ENCODE data around the gene TMEM225B.
A peak's percentile ranks its signal among the peaks of the same experiment; 100 is the strongest.
"Not testable (repeated sequence)": the region's sequence is repeated elsewhere in the genome, so short reads cannot be mapped to it uniquely, and the experiment has no call there.

Gene TMEM225B, protein sequence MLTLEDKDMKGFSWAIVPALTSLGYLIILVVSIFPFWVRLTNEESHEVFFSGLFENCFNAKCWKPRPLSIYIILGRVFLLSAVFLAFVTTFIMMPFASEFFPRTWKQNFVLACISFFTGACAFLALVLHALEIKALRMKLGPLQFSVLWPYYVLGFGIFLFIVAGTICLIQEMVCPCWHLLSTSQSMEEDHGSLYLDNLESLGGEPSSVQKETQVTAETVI

DNA sequence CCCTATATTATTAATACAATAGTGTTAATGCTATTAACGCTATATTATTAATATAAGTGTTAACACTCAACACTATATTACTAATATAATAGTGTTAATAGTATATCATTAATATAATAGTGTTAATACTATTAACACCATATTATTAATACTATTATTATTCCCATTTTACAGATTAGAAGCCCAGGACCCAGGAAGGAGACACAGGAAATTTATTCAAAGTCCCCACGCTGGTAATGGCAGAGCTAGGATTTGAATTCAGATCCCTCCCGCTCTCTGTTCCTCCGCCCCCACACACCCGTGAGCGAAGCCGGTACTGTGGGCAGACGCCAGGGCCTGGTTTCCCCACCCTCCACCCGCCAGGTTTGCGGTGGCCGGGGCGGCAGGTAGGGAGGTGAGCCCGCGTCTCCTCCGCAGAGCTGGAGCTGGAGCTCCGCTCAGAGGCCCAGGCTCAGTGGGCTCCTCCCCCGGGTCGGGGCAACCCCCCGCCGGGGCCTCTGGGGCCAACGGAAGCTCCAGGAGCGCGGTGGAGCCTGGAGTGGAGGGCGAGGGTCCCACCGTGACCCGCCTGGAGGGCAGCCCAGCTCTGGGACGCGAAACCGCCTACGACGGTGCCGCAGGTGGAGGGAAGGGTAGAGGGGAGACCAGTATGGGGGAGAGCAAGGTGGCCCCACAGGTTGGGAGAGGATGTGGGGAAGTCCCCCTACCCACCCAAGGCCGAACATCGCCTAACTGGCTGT, at the start of gene TMEM225B:
Gene TMEM225B (plus strand): TSS at position 506 of the 740 bp plus-strand sequence. CDS start 6,122 bp downstream, outside the sequence.
- no peak for DNase-seq

DNA sequence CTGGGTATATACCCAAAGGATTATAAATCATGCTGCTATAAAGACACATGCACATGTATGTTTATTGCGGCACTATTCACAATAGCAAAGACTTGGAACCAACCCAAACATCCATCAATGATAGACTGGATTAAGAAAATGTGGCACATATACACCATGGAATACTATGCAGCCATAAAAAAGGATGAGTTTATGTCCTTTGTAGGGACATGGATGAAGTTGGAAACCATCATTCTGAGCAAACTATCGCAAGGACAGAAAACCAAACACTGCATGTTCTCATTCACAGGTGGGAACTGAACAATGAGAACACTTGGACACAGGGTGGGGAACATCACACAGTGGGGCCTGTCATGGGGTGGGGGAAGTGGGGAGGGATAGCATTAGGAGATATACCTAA, 48.5 kb upstream of the TMEM225B start:
- not testable (repeated sequence) for DNase-seq

DNA sequence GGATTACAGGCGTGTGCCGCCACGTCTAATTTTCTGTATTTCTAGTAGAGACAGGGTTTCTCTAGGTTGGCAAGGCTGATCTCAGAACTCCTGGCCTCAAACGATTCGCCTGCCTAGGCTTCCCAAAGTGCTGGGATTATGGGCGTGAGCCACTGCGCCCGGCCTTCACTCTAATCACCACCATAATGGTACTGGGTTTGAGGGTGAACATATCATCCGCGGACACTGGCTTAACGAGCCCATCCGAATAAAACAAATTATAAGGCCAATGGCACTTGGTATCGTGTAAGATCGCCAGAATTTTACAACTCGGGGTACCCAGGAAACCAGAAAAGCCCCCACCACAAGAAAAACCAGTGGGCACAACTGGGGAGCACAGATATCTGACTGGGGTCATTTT, 46.7 kb upstream of the TMEM225B start:
- DNase-seq, result no peak

DNA sequence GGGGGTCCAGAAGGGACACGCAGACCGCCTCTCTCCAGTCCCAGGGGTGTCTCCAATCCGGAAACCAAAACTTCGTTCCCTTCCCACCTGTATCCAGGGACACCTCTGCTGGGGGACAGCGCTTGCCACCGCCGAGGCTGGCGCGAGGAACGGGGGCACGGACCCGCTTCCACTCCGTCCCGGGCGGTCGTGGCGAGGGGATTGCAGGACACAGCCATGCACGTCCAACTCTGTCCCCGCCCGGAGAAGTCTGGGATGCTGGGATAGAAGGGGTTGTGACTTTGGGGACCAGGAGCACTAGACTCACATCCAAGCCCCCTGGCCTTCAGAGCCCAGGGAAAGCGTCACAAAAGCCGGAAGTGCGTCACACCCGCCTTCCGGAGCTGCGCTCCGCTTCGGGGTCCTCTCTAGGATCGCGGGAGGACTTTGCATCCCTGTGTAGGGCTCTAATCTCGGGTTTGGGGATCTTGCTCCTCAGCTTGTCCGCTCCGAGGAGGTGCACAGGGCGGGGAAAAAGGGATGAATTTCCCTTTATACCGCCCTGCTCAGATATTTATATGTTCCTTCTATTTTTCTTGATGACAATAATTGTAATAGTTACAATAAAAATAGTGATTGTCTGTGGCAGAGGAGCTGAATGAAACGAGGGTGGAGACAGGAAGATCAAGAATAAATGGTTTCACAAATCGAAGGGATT, 46.2 kb upstream of the TMEM225B start, which contains the start of gene FAM200A:
Gene FAM200A (minus strand): TSS at position 348 of the 697 bp plus-strand sequence. CDS start 3,707 bp downstream, outside the sequence.
- peak; percentile 88 for DNase-seq

DNA sequence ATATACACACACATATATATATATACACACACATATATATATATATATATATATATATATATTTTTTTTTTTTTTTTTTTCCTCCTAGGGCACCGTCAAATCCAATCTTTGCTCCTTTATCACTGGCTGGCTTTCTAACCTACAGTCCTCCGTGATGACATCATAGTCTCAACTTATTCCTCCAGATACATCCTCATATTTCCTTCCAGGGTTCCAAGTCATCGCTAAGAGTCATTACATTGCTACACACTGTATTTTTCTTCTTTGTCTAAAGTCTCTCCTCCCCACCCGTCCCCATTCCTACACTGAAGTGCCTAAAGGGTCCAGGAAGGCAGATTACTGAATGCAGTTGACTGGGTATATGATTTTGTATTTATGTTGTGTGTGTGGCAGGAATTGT, 45.0 kb upstream of the TMEM225B start:
- no peak for DNase-seq

DNA sequence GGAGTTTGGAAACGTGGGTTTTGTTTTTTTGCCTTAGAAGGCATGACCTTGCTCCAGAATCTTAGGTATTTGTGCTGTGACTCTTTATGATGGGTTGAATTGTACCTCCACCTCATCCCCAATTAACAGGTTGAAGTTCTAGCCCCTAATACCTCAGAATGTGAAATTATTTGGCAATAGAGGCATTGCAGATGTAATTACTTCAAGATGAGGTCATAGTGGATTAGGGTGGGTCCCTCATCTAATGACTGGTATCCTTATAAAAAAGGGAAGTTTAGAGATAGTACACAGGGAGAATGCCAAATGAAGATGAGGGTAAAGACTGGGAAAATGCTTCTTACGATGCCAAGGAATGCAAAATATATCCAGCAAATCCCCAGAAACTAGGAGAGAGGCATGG, 43.1 kb upstream of the TMEM225B start:
- DNase-seq, result no peak

DNA sequence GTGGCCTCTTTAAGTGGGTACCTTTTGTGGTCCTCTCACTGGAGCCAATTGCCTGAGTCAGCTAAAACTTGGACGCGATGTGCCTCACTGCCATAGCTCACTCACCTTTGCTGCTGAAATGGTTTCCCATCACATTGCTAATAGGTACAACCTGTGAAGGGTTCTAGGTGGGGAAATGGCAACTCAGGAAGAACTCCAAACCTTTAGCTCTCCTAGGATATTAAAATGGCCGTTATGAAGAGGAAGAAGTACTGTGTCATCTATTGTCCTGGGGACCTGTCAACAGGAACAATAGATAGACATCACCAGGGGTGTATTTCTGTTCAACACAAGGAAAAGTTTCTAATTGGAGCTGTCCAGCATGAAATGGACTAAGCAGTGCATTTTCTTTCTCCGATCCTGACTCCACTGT, 40.9 kb upstream of the TMEM225B start:
- no peak for DNase-seq

DNA sequence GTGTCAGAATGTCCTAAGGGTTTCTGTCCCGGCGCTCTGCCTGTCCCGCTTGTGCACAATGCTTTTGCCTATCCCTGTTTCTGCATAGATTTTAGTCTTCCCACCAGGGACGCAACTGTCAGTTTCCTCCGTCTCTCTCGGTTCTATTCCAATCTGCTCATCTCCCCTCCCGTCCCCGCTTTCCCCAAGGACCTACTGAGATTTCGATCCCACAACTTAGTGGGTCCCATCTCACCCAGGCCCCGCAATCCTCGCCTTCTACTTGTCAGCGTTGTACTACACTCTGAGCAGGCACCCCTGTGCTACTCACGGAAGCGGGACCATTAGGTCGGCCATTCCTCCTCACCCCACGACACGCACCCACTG, 40.1 kb upstream of the TMEM225B start:
- DNase-seq, result no peak

DNA sequence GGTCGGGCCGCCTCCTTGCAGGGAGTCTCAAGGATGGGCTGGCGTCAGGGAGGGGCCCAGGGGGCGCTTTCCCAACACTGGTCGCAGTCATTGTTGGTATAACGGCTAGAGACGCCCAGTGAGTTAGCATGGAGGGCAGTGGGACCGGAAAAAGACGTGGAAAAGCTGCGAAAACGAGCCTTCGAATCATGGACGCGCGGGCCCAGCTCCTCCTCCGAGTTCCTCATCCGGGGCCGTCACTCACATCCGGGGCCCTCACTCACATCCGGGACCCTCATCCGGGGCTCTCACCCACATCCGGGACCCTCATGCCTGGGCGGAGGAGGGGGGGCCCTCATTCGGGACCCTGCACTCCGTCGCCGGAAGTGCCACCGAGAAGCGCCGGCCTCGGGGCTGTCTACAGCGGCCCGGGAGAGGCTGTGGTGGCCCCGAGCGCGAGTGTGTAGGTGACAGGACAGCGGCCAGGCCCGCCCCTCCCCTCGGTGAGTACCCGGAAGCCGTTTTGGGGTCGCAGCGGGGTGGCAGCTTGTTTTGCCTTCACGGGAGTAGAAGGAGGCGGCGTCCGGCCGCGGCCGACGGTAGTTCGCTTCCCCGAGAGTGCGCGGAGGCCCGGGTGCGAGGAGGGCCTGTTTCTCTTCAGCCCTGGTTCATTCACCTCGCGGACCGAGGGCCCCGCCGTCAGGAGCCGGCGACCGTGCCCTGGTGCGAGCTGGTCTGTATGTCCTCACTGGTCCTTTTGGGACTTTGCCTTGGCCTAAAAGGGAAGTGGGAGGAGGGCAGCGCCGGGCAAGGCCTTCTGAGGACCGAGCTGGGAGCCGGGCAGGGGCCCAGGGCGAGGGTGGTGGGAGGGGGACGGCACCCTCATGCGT, 39.5 kb upstream of the TMEM225B start, which contains the start of gene ZNF655:
Gene ZNF655 (plus strand): TSS at position 337 of the 869 bp plus-strand sequence. CDS start 1,918 bp downstream, outside the sequence.
- DNase-seq, result peak; percentile 89

DNA sequence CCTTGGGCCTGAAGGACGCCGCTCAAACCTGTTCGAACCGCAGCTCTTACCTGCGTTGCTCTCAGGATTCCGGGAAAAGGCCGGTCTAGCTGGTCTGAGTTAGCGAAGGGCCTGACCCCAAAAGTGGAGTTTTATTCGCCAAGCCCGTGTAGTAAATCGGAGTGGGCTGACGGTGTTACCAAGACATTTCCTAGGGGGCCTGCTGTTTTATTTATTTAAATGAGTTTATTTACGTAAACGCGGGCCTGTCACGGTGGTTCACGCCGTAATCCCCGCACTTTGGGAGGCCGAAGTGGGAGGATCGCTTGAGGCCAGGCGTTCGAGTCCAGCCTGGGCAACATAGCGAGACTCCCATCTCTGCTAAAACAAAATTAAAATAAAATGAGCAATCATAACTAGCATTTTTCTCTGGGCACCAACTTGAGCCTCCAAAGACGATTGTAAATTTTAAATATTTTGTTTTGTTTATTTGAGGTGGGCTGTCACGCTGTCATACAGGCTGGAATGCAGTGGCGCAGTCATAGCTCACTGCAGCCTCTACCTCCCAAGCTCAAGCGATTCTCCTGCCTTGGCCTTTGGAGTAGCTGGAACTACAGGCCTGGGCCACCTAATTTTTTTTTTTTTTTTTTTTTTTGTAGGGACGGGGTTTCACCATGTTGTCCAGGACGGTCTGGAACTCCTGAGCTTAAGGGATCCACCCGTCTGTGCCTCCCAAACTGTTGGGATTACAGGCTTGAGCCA, 38.7 kb upstream of the TMEM225B start:
- peak; percentile 24 for DNase-seq

DNA sequence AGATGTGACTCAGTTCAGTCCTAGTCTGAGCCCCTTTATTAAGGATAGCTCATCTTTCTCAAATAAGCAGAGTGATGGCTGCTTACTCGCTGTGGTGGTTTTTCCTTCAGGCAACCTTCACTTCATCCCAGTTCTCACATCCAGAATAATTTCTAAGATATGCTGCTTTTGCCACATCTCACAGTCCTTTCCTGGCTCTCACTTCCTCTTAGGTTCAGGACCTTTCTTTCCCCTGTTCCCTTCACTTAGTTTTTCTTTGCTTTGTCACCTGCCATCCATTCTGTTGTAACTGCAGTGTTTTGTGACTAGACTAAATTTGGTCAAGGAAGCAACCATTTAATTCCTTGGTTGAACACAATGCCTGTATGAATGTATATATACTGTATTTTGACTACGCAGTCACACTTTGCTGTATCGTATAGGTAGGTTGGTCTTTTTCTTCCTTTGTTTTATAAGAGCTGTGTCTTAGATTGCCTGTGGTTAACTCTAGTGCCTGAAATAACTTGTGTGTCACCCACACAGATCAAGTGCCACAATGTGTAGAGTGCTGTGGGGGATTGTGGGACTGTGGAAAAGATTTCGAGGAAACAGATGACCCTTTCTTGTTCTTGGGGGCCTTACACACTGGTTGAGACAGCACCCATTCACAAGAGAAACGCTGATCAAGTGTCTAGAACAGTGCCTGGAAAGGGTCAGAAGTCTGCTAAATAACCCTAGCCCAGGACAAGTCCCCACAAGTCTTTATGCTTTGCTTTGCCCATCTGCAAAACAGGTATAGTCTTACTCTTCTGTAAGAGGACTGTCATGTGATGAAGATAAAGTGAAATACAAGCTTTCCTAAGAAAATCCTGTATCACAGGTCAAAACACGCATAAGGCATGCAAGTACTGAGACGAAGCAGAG, 37.0 kb upstream of the TMEM225B start:
- no peak for DNase-seq

DNA sequence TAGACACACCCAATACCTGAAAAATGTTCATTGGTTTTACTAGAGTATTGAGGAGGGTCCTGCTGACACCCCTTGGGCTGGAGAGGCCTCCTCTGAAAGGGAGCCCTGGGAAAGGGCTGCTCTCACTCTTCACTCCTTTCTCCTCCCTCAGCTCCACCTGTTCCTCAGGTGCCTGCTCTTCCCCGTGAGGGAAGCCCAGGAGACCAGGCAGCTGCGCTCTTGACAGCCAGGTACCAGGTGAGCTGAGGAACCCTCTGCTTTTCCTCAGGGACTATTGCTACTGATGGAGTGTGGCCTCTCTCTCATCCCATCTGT, 36.4 kb upstream of the TMEM225B start:
- no peak for DNase-seq

DNA sequence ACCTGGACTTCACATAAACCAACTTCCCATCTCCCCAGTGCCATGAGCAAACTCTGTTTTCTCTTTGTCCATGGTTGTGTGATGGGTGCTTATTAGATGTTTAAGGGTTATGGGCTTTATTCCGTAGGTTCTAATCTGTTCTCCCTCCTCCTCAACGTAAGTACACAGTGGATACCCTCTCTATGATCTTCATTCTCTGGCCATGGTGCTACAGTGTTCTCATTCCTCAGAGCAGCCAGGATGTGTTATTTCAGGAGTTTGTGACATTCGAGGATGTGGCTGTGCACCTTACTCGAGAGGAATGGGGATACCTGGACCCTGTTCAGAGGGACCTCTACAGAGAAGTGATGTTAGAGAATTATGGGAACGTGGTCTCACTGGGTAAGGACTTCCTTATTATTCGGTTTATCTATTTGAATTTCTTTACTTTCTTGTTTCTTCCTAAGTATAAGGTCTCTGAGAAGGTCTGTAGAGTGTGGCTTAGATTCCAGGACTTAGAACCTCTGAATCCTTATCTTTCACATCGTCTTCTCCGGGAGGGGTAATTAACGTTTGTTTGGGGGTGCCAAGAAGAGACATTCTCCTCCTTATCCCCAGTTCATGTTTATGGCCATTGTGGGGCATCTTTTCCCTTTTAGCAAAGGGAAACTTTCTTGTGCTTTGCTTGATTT, 35.8 kb upstream of the TMEM225B start:
- DNase-seq, result no peak

DNA sequence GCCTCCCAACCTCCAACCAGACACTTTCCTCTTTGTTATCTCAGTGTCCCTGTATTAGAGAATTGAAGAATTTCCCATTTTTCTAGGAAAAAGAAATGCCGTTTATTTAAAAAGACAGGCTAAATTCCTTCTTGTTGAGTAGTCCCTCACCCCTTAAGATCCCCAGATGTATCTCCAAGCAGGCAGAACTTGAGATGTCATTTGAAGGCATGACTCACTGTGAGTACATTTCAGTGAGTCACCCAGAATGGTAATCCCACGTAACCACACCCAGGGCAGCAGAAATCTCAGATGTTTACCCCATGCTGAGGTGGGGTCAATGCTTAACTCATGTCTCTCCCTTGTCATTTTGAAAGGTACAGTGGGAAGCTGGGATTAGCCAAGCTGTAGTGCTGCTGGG, 35.2 kb upstream of the TMEM225B start:
- peak; percentile 69 for DNase-seq

DNA sequence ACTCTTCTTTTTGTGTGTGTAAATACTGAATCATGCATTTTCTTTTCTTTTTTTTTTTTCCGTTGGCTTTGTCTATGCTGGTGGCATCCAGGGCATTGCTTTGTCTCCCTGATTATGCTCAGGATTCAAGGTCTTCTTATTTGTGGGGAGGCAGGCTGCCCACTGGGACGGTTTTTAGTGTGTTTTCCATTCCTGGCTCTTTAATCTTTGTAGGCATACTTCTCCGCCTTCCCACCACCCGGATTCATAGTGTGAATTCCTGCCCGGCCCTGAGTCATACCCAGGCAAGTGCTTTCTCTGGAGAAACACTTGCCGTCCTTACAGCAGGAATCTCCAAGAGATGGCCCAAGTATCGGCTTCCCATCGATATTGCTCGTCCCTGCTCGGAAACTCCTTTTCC, 34.4 kb upstream of the TMEM225B start:
- no peak for DNase-seq

DNA sequence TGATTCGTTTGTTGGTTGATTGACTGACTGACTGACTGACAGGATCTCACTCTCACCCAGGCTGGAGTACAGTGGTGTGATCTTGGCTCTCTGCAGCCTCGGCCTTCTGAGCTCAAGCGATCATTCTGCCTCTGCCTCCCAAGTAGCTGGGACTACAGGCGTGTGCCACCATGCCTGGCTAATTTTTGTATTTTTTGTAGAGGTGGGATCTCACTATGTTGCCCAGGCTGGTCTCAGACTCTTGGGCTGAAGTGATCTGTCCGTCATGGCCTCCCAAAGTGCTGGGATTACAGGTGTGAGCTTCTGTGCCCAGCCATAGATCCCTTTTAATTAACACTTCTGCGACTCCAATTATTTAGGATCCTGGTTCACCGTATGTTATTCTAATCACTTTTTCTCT, 29.3 kb upstream of the TMEM225B start:
- DNase-seq, result not testable (repeated sequence)

DNA sequence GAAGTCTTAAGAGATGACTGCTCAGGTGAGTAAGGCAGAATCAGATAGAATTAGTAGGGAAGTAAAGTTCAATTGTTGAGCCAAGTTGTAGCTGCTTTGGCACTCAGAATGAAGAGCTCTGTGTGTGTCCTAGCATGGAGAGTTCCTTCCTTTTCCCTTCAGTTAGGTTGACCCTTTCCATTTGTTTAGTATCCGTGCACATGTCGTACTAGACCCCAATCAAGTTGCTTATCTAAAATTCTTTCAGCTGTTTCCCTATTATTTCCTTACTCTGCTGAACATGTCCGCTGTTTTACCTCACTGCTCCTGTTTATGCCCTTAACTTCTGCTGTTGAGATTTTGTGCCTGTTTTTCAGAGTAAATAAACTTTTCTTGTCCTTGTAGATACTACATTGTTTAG, 26.3 kb upstream of the TMEM225B start:
- no peak for DNase-seq

DNA sequence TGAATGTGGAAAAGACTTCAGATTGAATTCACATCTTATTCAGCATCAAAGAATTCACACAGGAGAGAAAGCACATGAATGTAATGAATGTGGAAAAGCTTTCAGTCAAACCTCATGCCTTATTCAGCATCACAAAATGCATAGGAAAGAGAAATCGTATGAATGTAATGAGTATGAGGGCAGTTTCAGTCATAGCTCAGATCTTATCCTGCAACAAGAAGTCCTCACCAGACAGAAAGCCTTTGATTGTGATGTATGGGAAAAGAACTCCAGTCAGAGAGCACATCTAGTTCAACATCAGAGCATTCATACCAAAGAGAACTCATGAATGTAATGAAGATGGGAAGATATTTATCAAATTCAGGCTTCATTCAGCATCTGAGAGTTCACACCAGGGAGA, 24.8 kb upstream of the TMEM225B start:
- DNase-seq, result no peak

DNA sequence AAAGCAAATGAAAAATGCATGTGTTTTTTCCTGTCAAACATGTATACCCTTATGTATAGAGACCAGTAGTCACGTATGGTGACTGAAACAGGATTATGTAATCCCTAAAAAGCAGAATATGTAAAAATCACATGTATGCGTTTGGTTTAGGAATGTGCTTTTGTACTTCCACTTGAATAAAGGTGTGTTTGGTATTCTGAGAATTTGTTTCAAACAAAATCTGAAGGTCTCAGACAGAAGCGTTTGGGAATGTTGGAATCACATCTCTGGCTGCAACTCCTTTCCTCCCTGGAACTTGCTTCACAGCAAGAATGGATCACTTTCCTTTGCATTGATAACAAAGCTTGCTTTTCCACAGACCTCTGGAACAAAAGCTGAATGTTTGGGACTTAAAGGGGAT, 21.8 kb upstream of the TMEM225B start:
- no peak for DNase-seq

DNA sequence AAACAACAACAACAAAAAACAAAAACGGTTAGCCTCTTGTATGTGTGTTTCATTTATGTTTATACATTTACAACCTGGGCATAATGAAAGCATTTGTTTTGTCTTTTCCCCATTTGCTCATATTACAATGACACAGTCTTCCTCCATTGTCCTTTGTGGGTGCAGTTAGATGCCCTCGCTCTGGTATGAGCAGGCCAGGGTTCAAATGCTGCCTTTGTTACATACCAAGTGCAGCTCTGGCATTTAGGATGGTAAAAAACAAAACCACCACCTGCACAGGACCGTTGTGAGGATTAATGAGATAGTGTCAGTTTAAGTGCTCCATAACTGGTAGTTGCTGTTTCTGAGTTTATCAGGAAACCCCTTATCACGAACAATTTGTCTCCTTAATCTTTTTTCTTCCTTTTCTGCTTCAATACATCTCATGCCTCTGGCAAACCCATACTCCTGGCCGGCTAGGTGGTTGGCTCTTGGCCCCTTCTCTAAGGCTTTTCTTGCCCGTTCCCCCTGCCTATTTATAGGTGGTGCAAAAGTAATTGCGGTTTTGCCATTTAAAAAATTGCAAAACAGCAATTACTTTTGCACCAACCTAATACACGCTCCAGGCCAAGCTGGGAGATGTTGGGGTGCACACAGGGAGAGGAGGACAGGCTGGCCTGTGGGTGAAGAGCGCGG, 18.6 kb upstream of the TMEM225B start:
- no peak for DNase-seq

Data from activated CD4-positive, alpha-beta T cell treated with anti-CD3 and anti-CD28 coated beads, Interleukin-2, amount 50 U/mL, for 16 hours (primary cell).